Lung (tissue), 12 donors: ENCODE data around the gene MEIS2. TPM values are rescaled to one million over a fixed set of nuclear protein-coding genes. Genes with fewer than 3 reads are reported as not detected.

Source experiments
- ATAC-seq: fragments of 200-7000 bp; cut with Tn5 transposase; one replicate; pipeline ENCODE4 v1.9.1; 2020; ENCODE audit warnings: moderate number of reproducible peaks; ENCODE audit not compliant: insufficient read depth, low FRiP score
- DNase-seq, 3 donors: peaks; one replicate each; pipeline ENCODE4 v3.0.0-alpha.2; 2013 to 2017
- H3K27ac ChIP-seq, 2 donors: one replicate each; pipeline ENCODE4 v1.5.1; 2013; ENCODE audit warnings: mild to moderate bottlenecking in 2 of 2, moderate library complexity in 2 of 2, control low read depth in 1 of 2, inconsistent platforms in 1 of 2, low read depth in 1 of 2, low read length in 1 of 2
- H3K27me3 ChIP-seq, 3 donors: one replicate each; pipeline ENCODE4 v1.5.1; 2013; ENCODE audit warnings: low read length in 2 of 3; ENCODE audit not compliant: control insufficient read depth in 3 of 3, insufficient read depth in 3 of 3
- H3K36me3 ChIP-seq, 4 donors: one replicate each; pipeline ENCODE4 v1.5.1; 2013; ENCODE audit warnings: low read length in 4 of 4, mild to moderate bottlenecking in 1 of 4, moderate library complexity in 1 of 4; ENCODE audit not compliant: control insufficient read depth in 4 of 4, insufficient read depth in 4 of 4
- H3K4me1 ChIP-seq, 5 donors: one replicate each; pipeline ENCODE4 v1.5.1; 2013; ENCODE audit warnings: low read length in 5 of 5, mild to moderate bottlenecking in 2 of 5, moderate library complexity in 1 of 5; ENCODE audit not compliant: control insufficient read depth in 5 of 5, insufficient read depth in 5 of 5
- H3K4me3 ChIP-seq: one replicate; pipeline ENCODE4 v1.5.1; 2013; ENCODE audit warnings: mild to moderate bottlenecking, control low read depth, moderate library complexity
- H3K9ac ChIP-seq, 2 donors: one replicate each; pipeline ENCODE4 v1.5.1; 2013; ENCODE audit warnings: low read length in 2 of 2, control low read depth in 1 of 2; ENCODE audit not compliant: insufficient read depth in 1 of 2
- H3K9me3 ChIP-seq, 4 donors: one replicate each; pipeline ENCODE4 v1.5.1; 2013; ENCODE audit warnings: low read length in 3 of 4, mild to moderate bottlenecking in 1 of 4, moderate library complexity in 1 of 4; ENCODE audit not compliant: control insufficient read depth in 4 of 4, insufficient read depth in 3 of 4
- WGBS, 2 donors: extraction: QIAGEN DNeasy Blood & Tissue Kit; methylation state at CpG; one replicate each; pipeline ENCODE4 v1.1.7; 2013; 5-methylcytosine and 5-hydroxymethylcytosine counted together
- polyA plus RNA-seq, 2 donors: library from polyadenylated mRNA; stranded (reverse); fragments of 200-250 nt; gene quantifications; one replicate each; pipeline ENCODE4 v1.2.1, GENCODE V29; 2013
- total RNA-seq, 2 donors: library from RNA; depleted of rRNA in 1 of 2; stranded (reverse); fragments of >200 nt in 1 of 2; gene quantifications; one replicate each; pipeline ENCODE4 v1.2.1, GENCODE V29; 2014 to 2021
- TF ChIP-seq, protein P1 (sequence below): IDR thresholded peaks from 2 replicates; pipeline ENCODE4 v1.5.1; 2012; ENCODE audit warnings: mild to moderate bottlenecking; ENCODE audit errors: control extremely low read depth, extremely low read depth
- donor health status: control.
- donor health status: control.
- donor health status: Bipolar disorder and iron deficiency.
- donor health status: healthy.
- donor health status: DM: yes; HTN: yes; CAD: no.

MEIS2 gene
- total and polyA plus RNA-seq, 4 donors, result 5.6 to 47.5 (median 13.7) TPM

DNA sequence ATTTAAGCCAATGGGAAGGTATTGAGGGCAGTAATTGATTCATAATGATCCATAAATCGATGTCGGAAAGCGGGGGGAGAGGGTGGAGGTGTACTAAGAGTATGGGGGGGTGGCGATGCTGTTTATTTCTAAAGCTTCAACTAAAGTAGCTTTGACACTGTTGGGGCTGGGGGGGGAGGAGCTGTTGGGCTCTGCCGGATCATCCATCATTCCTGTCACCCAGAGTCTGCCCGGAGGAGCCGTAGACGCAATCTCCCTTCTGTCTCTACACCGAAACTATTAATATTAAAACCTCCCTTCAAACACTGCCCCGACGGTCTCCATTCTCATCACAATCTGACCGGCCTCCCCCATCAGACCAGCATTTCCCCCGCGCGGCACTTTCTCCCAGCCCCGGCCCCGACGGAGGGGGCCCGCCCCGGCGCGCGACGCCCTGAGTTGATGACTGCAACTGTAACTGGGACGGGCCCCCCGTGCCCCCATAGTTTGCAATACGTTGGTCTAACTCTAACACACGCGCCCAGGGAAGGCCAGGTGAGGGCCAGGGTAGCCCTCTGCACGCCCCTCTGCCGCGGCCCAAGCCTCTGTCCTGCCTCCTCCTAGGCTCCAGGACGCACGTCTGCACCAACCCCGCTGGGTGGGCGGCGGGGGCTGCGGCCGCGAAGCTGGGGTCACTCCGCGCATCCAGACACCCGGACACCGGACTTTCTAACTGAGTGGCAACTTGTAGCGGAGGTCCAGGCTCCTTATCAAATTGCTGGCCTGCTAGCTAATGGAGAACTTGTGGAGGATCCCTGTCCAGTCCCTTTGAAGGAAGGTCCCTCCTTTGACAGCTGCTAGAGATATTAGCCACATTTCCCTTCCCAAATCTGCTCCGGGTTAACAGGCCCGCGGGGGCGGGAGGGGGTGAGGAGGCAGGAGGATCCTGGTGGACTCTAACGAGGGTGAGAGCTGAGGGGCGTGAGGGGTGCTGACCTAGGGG lies 212.0 kb downstream of the MEIS2 start:
- Histone ChIP-seq H3K4me1 (peaks cover 0 to 16% (median 8%) of the 10 kb centered on the region in 5 donors), H3K27ac (no peak overlapping the region), H3K4me3 (no peak overlapping the region), H3K36me3 (peaks cover 0 to 13% (median 4%) of the 10 kb centered on the region in 4 donors), H3K9me3 (no peaks in the 10 kb centered on the region), H3K27me3 (peaks cover 0 to 57% (median 47%) of the 10 kb centered on the region in 3 donors), H3K9ac (no peak overlapping the region)
- 14 to 22% methylated on average over 51 of the region's 51 CpGs for WGBS, 2 donors
- ATAC-seq (no peak), DNase-seq (peak; percentile 33 to 62 (median 53))
- TF ChIP-seq, protein P1, sequence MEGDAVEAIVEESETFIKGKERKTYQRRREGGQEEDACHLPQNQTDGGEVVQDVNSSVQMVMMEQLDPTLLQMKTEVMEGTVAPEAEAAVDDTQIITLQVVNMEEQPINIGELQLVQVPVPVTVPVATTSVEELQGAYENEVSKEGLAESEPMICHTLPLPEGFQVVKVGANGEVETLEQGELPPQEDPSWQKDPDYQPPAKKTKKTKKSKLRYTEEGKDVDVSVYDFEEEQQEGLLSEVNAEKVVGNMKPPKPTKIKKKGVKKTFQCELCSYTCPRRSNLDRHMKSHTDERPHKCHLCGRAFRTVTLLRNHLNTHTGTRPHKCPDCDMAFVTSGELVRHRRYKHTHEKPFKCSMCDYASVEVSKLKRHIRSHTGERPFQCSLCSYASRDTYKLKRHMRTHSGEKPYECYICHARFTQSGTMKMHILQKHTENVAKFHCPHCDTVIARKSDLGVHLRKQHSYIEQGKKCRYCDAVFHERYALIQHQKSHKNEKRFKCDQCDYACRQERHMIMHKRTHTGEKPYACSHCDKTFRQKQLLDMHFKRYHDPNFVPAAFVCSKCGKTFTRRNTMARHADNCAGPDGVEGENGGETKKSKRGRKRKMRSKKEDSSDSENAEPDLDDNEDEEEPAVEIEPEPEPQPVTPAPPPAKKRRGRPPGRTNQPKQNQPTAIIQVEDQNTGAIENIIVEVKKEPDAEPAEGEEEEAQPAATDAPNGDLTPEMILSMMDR, result no peak

DNA sequence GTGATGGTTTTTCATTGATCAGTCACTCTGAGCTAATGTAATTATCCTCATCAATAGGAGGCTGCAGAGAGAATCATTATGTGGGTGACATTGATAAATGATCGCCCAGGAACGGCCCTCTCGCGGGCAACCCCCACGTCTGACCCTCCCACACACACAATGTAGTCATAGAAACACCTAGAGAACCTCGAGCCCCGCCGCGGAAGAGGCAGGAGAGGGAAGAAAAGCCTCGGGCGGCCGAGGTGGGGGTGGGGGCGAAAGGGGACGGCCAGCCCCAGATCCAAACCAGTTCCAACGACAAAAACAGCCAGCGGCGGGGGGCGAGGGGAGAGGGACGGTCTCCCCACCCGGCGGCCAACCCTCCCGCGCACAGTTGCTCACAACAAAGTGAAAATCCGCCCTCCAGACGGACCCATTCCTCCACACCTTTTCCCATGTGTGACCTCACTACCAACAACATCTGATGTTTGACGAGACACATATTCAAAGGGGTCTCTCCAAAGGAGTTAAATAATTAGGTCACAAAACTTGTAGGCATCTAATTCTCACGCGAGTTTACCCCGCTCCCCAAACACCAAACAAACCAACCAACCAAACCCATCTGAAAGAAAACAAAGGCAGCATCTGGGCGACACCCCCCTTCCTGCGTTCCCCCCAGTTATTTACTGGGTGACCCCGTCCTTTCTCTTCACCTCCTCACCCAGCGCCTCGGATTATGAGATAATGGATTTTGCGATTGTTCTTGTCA lies 213.0 kb downstream of the MEIS2 start:
- TF ChIP-seq, protein P1, result no peak
- ATAC-seq (no peak), DNase-seq (peak; percentile 45 to 65 (median 46))
- Histone ChIP-seq H3K27me3 (peaks cover 0 to 66% (median 56%) of the 10 kb centered on the region in 3 donors), H3K9ac (peak overlapping the region in 1 of 2 donors; percentile 19), H3K9me3 (no peaks in the 10 kb centered on the region), H3K4me3 (no peak overlapping the region), H3K36me3 (peaks cover 0 to 11% (median 4%) of the 10 kb centered on the region in 4 donors), H3K27ac (no peak overlapping the region), H3K4me1 (peaks cover 0 to 23% (median 8%) of the 10 kb centered on the region in 5 donors)
- WGBS, 2 donors, result 5% methylated on average over 30 to 35 of the region's 35 CpGs

DNA sequence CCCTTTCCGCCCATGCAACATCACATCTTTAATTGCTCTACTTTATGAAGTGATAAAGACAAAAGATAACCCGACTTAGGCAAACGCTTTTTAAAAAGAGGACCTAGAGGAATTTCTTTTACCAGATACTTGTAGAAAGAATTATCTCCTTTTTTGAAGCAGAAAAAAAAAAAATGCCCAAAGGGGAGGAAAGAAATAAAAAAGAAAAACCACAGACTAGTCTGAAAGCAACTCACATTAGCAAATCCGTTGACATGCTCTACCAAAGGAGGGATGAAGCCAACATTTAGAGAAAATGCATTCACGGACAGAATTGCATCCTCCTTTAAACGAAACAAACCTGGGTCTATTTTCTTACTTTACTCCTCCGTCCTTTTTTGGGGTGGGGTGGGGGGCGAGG lies 213.6 kb downstream of the MEIS2 start:
- peaks cover 0 to 24% (median 5%) of the 10 kb centered on the region in 5 donors for H3K4me1 ChIP-seq
- TF ChIP-seq, protein P1, result no peak
- H3K9ac ChIP-seq, result no peak overlapping the region
- DNase-seq, result peak in 2 of 3 donors; percentile 41 to 61
- H3K27me3 ChIP-seq, result peaks cover 0 to 73% (median 63%) of the 10 kb centered on the region in 3 donors
- 24 to 54% methylated on average over 8 of the region's 8 CpGs for WGBS, 2 donors
- H3K9me3 ChIP-seq, result no peaks in the 10 kb centered on the region
- H3K27ac ChIP-seq, result no peak overlapping the region
- H3K4me3 ChIP-seq, result no peak overlapping the region
- H3K36me3 ChIP-seq, result peaks cover 0 to 4% (median 2%) of the 10 kb centered on the region in 4 donors
- no peak for ATAC-seq
